ENCODE results near the gene HPX.
A peak's percentile ranks its signal among the peaks of the same experiment; 100 is the strongest.

Gene HPX

DNA sequence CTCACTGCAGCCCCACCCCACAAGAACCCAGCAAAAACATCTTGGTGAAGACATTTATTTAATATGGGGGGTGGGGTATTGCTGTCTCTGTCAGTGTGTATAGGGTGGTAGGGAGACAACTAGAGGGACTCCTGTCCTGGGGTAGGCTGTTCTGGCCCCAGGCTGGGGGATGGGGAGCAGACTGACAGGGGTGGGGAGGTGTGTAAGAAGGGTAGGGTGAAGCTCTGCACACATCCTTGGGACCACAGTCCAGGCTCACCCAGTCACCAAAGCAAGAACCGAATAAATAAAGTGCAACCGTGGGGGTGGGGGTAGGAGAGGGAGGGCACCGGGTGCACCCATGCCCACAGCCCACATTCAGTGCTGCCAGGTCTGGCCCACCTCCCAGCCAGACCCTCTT is 7.8 kb upstream of the HPX start:
- TF ChIP-seq, protein P1, sequence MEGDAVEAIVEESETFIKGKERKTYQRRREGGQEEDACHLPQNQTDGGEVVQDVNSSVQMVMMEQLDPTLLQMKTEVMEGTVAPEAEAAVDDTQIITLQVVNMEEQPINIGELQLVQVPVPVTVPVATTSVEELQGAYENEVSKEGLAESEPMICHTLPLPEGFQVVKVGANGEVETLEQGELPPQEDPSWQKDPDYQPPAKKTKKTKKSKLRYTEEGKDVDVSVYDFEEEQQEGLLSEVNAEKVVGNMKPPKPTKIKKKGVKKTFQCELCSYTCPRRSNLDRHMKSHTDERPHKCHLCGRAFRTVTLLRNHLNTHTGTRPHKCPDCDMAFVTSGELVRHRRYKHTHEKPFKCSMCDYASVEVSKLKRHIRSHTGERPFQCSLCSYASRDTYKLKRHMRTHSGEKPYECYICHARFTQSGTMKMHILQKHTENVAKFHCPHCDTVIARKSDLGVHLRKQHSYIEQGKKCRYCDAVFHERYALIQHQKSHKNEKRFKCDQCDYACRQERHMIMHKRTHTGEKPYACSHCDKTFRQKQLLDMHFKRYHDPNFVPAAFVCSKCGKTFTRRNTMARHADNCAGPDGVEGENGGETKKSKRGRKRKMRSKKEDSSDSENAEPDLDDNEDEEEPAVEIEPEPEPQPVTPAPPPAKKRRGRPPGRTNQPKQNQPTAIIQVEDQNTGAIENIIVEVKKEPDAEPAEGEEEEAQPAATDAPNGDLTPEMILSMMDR (IDR thresholded peaks at IDR 0.05; ENCODE audit: low read depth, low read length), result no peak
- no peak overlapping the region for H3K4me3 ChIP-seq (ENCODE audit: low read depth, low read length)

DNA sequence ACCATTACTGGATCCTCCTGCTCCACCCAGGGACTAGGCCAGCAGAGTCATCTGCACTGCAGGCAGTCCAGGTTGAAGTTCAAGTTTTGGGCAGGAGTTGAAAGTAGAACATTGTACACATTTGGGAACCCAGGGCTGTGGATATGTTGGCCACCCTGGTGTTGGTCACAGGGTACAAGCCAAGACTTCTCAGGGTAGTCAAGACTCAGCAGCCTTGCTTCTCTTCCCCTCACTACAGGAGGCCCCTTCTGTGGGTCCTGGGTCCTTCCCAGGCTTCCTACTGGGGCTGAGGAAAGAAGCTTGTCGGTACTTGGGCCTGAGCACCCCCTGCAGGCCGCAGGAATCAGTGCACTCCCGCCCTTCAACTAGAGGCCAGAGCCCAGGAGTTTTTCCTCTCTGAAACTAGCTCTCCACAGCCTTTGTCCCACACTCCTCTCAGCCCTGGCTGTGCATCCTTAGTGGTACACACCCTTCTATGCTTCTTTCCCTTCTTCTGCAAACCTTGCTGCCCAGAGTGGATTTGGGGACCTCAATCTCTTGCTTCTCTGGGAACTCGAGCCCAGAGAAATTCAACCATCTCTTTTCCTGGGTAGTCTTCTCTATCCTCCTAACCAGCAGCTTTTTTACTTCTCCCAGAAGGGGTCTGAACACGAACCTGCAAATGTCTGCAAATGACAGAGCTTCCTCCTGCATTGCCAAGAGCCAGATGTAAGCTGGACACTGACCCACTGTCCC is 2.6 kb upstream of the HPX start:
- H3K4me3 ChIP-seq (ENCODE audit: low read depth, low read length), result no peak overlapping the region
- TF ChIP-seq, protein P1 (IDR thresholded peaks at IDR 0.05; ENCODE audit: low read depth, low read length), result peak; percentile 92

DNA sequence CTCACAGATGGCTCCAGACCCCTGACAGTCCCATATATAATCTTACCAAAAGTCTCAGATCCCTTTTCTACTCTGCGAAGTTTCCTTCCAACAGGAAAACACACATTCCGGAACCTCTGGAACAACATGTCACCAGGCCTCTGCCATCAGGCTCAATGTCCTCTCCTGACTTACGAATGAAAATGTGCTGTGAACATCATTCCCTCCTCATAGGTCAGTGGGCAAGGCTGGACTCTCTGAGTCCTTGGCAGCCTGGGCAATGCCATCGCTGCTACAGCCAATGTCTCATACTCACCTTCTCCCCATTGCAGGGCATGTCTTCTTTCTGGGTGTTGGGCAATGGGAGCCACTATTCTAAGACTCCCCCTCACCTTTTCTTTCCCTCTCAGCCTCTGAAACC is 1.7 kb upstream of the HPX start:
- TF ChIP-seq, protein P1 (IDR thresholded peaks at IDR 0.05; ENCODE audit: low read depth, low read length), result no peak

DNA sequence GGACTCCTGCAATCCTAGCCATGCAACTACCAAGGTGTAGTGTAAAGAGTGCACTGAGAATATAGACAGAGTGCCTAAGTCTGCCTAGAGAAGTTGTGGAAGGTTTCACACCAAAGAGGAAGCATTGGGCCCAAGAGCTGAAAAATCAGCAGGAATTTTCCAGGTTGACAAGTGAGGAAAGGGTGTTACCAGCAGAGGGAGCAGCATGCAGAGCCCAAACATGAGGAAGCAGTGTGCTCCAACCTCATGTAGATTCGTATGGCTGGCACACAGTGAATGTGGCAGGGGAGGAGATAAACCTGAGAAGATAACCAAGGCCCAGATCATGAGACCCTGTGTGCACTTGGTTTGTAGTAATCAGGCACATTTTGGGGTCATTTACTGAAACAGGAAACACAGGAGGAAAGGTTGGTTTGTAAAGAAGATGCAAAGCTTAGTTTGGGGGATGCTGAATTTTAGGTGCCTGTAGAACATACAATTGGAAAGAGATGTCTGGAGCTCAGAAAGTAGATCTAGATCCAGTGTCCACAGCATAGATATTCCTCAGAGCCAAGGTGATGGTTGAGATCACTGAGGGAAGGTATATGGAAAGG is 1.7 kb downstream of the HPX start:
- H3K4me3 ChIP-seq (ENCODE audit: low read depth, low read length), result no peak overlapping the region
- TF ChIP-seq, protein P1 (IDR thresholded peaks at IDR 0.05; ENCODE audit: low read depth, low read length), result peak; percentile 70

More for the DNA sequence above, 1.7 kb upstream of the HPX start:
- H3K4me3 ChIP-seq (ENCODE audit: low read depth, low read length), result no peak overlapping the region

DNA sequence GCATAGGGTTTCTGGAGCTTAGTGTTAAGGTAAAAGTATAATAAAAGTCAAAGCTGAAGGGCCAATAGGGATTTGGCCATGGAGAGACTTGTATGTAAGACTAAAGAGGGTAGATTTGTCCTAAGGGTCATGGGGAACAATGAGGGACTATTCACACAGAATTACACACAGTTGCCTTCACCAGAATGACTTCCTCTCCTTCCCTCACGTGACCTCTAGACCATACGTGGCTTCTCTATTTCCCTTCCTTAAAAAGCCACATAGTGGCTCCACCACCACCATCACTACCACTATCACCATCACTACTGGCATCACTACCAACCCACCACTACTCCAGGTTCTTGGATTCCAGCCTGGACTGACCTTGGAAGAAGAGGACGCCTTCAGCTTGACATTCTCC is 2.8 kb downstream of the HPX start:
- TF ChIP-seq, protein P1 (IDR thresholded peaks at IDR 0.05; ENCODE audit: low read depth, low read length), result no peak
- H3K4me3 ChIP-seq (ENCODE audit: low read depth, low read length), result no peak overlapping the region

DNA sequence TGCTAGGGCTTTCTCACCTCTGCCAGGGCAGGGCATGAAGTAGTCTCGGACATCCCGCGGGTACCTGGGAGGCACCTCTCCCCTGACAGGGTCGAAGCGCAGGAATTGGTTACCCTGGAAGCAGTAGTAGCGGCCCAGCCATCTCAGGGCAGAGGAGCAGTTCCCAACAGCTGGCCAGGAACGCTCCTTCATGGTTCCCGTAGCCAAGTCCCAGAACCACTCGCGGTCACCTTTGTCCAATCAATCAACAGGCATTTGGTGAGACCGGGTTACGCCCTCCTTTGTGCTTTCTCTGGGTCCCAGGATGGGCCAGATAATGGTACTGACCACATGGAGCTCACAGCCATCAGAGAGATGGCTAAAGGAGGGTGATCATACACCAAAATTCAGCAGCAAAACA is 3.4 kb downstream of the HPX start:
- TF ChIP-seq, protein P1 (IDR thresholded peaks at IDR 0.05; ENCODE audit: low read depth, low read length), result no peak
- no peak overlapping the region for H3K4me3 ChIP-seq (ENCODE audit: low read depth, low read length)

DNA sequence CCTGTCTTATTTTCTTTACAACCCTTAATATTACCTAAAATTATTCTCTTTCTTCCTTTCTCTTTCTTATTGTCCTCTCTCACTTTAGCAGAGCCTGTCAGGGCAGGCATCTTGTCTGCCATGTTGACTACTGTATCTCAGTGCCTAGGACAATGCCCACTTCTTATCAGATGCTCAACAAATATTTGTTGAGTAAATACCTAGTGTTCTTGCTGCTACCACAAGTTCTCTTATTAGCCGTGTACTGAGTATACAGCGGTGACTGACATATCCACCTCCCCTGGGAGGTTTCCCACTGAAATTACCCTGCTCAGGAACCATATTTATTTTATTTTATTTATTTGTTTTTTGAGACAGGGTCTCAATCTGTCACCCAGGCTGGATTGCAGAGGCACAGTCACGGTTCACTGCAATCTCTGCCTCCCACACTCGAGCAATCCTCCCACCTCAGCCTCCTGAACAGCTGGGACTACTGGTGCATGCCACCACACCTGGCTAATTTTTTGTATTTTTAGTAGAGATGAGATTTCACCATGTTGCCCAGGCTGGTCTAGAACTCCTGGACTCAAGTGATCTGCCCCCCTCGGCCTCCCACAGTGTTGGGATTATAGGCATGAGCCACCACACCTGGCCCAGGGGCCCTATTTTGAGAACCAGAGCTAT is 6.7 kb downstream of the HPX start:
- no peak overlapping the region for H3K4me3 ChIP-seq (ENCODE audit: low read depth, low read length)
- TF ChIP-seq, protein P1 (IDR thresholded peaks at IDR 0.05; ENCODE audit: low read depth, low read length), result no peak

Measured in WI38 (cell line).